Bronchial epithelial cell (primary cell): ENCODE data around the gene ZNF354C. TPM values are rescaled to one million over a fixed set of nuclear protein-coding genes. Genes with fewer than 3 reads are reported as not detected.

Experiments
- DNase-seq: peaks from one replicate; pipeline ENCODE4 v3.0.0-alpha.2; 2010; ENCODE audit warnings: low read depth
- FAIRE-seq: peaks from 2 replicates; lab custom pipeline; 2011; peaks lifted over from hg19 to GRCh38; lab: Jason Lieb, UNC
- H3K27me3 ChIP-seq: 2 replicates; pipeline ENCODE4 v1.5.1; 2011; ENCODE audit warnings: low read length; ENCODE audit not compliant: control insufficient read depth, insufficient read depth
- H3K36me3 ChIP-seq: 2 replicates; pipeline ENCODE4 v1.5.1; 2011; ENCODE audit warnings: low read length; ENCODE audit not compliant: control insufficient read depth, insufficient read depth
- H3K4me3 ChIP-seq: 2 replicates; pipeline ENCODE4 v1.5.1; 2011; ENCODE audit warnings: mild to moderate bottlenecking, low read depth, low read length, control low read depth
- total RNA-seq: library from RNA; depleted of rRNA; stranded (reverse); fragments of >200 nt; gene quantifications from 2 replicates; pipeline ENCODE4 v1.2.1, GENCODE V29; 2014
- TF ChIP-seq, protein P1 (sequence below): IDR thresholded peaks from 2 replicates; pipeline ENCODE4 v1.5.1; 2011; ENCODE audit warnings: mild to moderate bottlenecking, moderate library complexity, low read length, control low read depth, inconsistent platforms; ENCODE audit not compliant: insufficient read depth, severe bottlenecking

Gene ZNF354C
- total RNA-seq, 1 donor from 2014 or later, result 3.9 TPM

- Histone ChIP-seq H3K36me3 (no peaks in the 10 kb centered on the region), H3K4me3 (no peak overlapping the region), H3K27me3 (no peaks in the 10 kb centered on the region)
- no peak for FAIRE-seq
- no peak for DNase-seq
- TF ChIP-seq, protein P1, sequence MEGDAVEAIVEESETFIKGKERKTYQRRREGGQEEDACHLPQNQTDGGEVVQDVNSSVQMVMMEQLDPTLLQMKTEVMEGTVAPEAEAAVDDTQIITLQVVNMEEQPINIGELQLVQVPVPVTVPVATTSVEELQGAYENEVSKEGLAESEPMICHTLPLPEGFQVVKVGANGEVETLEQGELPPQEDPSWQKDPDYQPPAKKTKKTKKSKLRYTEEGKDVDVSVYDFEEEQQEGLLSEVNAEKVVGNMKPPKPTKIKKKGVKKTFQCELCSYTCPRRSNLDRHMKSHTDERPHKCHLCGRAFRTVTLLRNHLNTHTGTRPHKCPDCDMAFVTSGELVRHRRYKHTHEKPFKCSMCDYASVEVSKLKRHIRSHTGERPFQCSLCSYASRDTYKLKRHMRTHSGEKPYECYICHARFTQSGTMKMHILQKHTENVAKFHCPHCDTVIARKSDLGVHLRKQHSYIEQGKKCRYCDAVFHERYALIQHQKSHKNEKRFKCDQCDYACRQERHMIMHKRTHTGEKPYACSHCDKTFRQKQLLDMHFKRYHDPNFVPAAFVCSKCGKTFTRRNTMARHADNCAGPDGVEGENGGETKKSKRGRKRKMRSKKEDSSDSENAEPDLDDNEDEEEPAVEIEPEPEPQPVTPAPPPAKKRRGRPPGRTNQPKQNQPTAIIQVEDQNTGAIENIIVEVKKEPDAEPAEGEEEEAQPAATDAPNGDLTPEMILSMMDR, result no peak
Measured at GRCh38 chr5:179112469-179113142, 52.4 kb downstream of the ZNF354C start.

- no peaks in the 10 kb centered on the region for H3K27me3 ChIP-seq
- no peak overlapping the region for H3K4me3 ChIP-seq
- FAIRE-seq, result no peak
- TF ChIP-seq, protein P1, result no peak
- H3K36me3 ChIP-seq, result no peaks in the 10 kb centered on the region
- no peak for DNase-seq
Measured at GRCh38 chr5:179113143-179113530, 53.0 kb downstream of the ZNF354C start.

- FAIRE-seq (no peak), DNase-seq (no peak)
- H3K4me3 ChIP-seq, result no peak overlapping the region
- H3K36me3 ChIP-seq, result no peaks in the 10 kb centered on the region
- H3K27me3 ChIP-seq, result no peaks in the 10 kb centered on the region
- TF ChIP-seq, protein P1, result no peak
Measured at GRCh38 chr5:179113945-179114641, 53.9 kb downstream of the ZNF354C start.

DNA sequence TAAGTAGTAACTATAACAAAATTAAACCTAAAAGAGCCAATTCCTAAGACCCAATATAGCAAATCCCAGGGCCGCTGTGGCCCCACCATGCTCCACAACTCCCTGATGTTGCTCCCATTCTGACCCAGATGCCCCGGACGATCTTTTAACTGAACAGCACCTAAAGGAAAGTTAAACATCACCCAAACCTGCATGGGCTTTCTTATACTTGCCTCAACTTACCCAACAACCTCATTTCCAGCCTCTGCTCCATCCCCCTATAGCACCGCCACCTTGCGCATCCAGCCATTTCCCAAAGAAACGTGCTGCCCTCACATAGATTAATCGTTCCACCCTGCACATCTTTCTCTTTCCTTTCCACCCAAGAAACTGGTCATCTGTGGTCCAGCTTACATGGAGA is 54.6 kb downstream of the ZNF354C start:
- TF ChIP-seq, protein P1, result no peak
- Histone ChIP-seq H3K4me3 (no peak overlapping the region), H3K27me3 (no peaks in the 10 kb centered on the region), H3K36me3 (no peaks in the 10 kb centered on the region)
- DNase-seq (no peak), FAIRE-seq (no peak)

DNA sequence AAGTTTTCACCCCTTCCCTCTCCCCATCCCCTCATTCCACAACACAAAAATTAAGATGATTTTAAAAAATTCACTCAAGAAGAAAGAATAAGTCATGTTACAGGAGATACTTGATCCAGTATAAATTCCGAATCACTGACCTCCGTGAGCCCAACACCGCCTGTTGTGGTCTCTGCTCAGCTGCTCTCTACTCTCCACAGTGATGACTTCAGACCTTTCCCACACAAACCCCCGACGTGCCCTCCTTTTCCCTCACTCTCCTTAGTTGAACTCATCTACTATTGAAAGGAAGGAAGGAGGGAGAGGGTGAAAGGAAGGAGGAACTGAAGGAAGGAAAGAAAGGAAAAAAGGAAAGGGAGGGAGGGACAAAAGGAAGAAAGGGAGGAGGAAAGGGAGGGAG is 55.1 kb downstream of the ZNF354C start:
- FAIRE-seq (no peak), DNase-seq (no peak)
- Histone ChIP-seq H3K36me3 (no peaks in the 10 kb centered on the region), H3K27me3 (no peaks in the 10 kb centered on the region), H3K4me3 (no peak overlapping the region)
- TF ChIP-seq, protein P1, result no peak
